Fibroblast of pulmonary artery (primary cell): Measurements from ENCODE around the gene NKAIN4.

Experiments
- DNase-seq: peaks from one replicate; pipeline ENCODE4 v3.0.0-alpha.2; 2010; ENCODE audit warnings: low read depth
- H3K4me3 ChIP-seq: replicated peaks from 2 replicates; pipeline ENCODE4 v1.5.1; 2011; ENCODE audit warnings: low read depth, mild to moderate bottlenecking, control low read depth, low read length, moderate library complexity
- CTCF ChIP-seq: IDR thresholded peaks from 2 replicates; pipeline ENCODE4 v1.5.1; 2011; ENCODE audit warnings: mild to moderate bottlenecking, control low read depth, low read length, inconsistent platforms; ENCODE audit errors: missing control alignments

The NKAIN4 gene

DNA sequence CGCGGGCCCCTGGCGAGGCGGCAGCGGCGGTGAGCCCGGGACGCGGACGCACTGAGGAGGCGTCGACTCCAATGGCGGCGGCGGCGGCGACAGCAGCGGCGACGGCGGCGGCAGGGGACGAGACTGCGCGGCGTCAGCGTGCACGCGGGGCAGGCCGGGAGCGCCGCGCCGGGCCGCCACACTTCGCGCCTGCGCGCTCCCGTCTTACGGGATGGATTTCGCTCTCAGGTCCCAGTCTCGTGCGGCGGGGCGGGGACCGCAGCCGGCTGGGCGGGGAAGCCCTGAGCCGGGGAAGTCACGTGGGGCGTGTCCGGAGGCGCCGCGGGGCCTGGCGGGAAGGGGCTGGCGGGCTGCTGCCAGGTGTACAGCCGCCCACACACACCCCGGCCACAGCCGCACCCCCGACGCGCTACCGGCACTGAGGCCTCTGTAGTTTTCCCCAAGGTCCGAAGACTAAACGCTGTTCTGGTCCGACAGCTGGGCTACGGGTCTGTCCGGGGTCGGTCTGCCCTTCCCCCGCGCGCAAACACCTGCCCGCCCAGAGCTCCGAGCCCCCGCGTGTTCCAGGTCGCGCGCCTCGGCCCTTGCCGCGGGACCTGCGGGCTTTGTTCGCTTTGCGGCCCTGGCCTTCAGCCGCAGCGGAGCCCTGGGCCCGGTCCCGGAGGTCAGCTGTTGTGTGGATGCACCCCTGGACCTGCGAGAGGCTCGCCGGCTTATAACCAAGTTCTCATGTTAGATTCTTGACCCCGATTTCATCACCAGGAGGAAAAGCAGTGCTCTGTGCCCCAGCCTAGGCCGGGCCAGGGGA is 38.0 kb downstream of the NKAIN4 start, which contains the start of gene YTHDF1:
Gene YTHDF1 (minus strand): TSS at position 91 of the 808 bp plus-strand sequence. CDS start 239 bp downstream, outside the sequence.
- DNase-seq = peak; percentile 94
- H3K4me3 ChIP-seq = peak within 1 kb of the TSS; percentile 86
- no peak for TF ChIP-seq CTCF

- H3K4me3 ChIP-seq = peak overlapping the region; percentile 86
- DNase-seq = peak; percentile 61
- TF ChIP-seq CTCF = peak; percentile 65
Measured at GRCh38 chr20:63215101-63216040, 38.9 kb downstream of the NKAIN4 start.

DNA sequence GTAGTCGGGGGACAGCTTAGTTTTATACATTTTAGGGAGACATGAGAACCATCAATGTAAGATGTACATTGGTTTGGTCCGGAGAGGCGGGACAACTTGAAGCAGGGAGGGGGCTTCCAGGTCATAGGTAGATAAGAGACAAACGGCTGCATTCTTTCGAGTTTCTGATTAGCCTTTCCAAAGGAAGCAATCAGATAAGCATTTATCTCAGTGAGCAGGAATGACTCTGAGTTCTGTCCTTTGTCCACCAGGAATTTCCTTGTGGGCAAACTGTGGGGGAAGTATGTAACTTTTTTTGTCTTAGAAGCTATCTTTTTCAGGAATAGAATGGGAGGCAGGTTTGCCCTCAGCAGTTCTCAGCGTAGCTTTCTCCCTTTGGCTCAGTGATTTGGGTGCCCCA is 39.7 kb downstream of the NKAIN4 start:
- no peak for TF ChIP-seq CTCF
- peak overlapping the region; percentile 86 for H3K4me3 ChIP-seq
- DNase-seq = no peak

GRCh38 chr20:63212792-63213191 is 41.5 kb downstream of the NKAIN4 start:
- no peak for TF ChIP-seq CTCF
- no peak for DNase-seq
- no peak overlapping the region for H3K4me3 ChIP-seq

DNA sequence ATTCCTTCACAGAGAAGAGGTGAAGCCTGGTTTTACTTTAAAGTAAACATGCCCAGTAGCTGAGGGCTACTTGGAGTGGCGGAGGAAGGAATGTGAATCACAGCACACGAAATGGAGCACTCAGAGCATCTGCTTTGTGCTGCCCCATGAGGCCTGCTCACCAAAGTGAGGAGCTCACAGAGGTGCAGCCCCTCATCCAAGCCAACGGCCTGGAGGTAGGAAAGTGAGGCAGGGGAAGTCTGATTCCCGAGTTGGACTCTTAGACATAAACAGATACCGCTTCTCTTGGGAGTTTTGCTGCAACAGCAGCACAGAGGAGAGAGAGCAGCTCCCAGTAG is 41.9 kb downstream of the NKAIN4 start:
- H3K4me3 ChIP-seq = no peak overlapping the region
- TF ChIP-seq CTCF = no peak
- no peak for DNase-seq

DNA sequence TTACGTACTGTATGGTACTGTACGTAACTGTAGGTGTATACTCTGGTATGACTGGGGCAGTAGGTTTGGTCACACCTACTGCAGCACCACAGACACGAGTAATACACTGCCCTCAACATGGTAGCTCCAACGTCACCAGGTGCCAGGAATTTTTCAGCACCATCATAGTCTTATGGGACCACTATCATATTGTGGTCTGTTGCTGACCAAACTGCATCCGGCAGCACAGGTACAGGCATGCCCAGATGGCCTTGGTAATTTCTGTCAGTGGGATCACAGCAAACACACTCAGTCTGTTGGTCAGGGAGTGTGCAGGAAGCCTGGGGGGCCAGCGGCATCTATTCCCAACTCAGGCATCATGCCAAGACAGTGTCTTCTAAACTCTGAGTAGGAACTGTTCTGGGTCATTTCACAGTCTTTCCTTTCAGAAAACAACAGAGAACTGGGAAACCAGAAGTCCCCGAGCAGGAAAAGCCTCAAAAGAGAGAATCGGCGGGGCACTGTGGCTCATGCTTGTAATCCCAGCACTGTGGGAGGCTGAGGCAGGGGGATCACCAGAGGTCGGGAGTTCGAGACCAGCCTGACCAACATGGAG is 44.2 kb downstream of the NKAIN4 start:
- DNase-seq = no peak
- TF ChIP-seq CTCF = no peak
- no peak overlapping the region for H3K4me3 ChIP-seq
